Measurements from ENCODE around the gene ST8SIA4.

- TF ChIP-seq CREB5 (CRISPR knock-in tag; IDR thresholded peaks at IDR 0.05; ENCODE audit: low read depth) (no peak), GLIS3 (CRISPR knock-in tag; IDR thresholded peaks at IDR 0.05) (no peak), ARNTL (CRISPR knock-in tag; IDR thresholded peaks at IDR 0.05; ENCODE audit: borderline replicate concordance, low read depth) (no peak), TOX (CRISPR knock-in tag; IDR thresholded peaks at IDR 0.05; ENCODE audit: borderline replicate concordance) (no peak), RARB (CRISPR knock-in tag; IDR thresholded peaks at IDR 0.05) (no peak), CSRNP3 (CRISPR knock-in tag; IDR thresholded peaks at IDR 0.05) (no peak)
- TF ChIP-seq, protein P1, sequence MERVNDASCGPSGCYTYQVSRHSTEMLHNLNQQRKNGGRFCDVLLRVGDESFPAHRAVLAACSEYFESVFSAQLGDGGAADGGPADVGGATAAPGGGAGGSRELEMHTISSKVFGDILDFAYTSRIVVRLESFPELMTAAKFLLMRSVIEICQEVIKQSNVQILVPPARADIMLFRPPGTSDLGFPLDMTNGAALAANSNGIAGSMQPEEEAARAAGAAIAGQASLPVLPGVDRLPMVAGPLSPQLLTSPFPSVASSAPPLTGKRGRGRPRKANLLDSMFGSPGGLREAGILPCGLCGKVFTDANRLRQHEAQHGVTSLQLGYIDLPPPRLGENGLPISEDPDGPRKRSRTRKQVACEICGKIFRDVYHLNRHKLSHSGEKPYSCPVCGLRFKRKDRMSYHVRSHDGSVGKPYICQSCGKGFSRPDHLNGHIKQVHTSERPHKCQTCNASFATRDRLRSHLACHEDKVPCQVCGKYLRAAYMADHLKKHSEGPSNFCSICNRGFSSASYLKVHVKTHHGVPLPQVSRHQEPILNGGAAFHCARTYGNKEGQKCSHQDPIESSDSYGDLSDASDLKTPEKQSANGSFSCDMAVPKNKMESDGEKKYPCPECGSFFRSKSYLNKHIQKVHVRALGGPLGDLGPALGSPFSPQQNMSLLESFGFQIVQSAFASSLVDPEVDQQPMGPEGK (CRISPR knock-in tag; IDR thresholded peaks at IDR 0.05; ENCODE audit: borderline replicate concordance), result no peak
Measured at GRCh38 chr5:100858987-100859545, 44.0 kb downstream of the ST8SIA4 start.

Measured in SK-N-SH treated with all-trans-retinoic acid at 6 μM for 48 hours (cell line).